Cerebellar nuclear complex (tissue), 1 donor: ENCODE results near the gene GOLM1.
"Not testable (repeated sequence)": the region's sequence is repeated elsewhere in the genome, so short reads cannot be mapped to it uniquely, and the experiment has no call there.

Experiments used
- DNase-seq, 2 experiments: peaks; one replicate each; lab custom pipeline; 2025; lab: John Stamatoyannopoulos, UW

Gene GOLM1

GRCh38 chr9:86082870-86083269 is 16.5 kb downstream of the GOLM1 start:
- peak in 1 of 2 experiments; percentile 18 for DNase-seq

DNA sequence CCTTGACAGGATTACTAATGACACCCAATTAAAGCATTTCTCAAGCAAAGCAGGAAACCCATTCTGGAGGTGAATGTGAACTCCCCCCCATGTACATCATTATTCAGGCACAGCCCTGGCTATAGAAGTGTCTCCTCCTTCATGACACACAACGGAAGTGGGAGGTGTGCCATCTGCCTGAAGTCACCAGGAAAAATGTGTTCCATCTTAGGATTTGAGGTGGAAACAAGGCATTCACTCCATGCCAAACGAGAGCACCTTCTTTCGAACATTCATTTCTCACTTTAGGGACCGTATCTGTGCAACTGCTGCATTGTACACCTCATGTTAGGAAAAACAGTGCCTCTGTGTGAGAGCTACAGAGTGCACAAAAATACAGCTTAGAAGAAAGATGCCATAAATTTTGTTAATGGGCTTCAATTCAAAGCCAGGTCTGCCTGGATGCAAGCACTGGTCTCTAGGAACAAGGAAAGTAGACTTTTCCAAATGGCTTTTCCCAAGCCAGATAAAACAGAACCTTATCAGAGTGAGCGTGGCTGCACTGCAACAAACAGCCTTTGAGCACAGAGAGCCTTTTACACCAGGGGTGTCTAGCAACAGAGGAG is 19.4 kb downstream of the GOLM1 start:
- peak in 1 of 2 experiments; percentile 12 for DNase-seq

- DNase-seq = no peak
Observed at GRCh38 chr9:86079421-86079831, 19.9 kb downstream of the GOLM1 start.

GRCh38 chr9:86078731-86079130 is 20.6 kb downstream of the GOLM1 start:
- DNase-seq = no peak

GRCh38 chr9:86077276-86077675 is 22.1 kb downstream of the GOLM1 start:
- no peak for DNase-seq

DNA sequence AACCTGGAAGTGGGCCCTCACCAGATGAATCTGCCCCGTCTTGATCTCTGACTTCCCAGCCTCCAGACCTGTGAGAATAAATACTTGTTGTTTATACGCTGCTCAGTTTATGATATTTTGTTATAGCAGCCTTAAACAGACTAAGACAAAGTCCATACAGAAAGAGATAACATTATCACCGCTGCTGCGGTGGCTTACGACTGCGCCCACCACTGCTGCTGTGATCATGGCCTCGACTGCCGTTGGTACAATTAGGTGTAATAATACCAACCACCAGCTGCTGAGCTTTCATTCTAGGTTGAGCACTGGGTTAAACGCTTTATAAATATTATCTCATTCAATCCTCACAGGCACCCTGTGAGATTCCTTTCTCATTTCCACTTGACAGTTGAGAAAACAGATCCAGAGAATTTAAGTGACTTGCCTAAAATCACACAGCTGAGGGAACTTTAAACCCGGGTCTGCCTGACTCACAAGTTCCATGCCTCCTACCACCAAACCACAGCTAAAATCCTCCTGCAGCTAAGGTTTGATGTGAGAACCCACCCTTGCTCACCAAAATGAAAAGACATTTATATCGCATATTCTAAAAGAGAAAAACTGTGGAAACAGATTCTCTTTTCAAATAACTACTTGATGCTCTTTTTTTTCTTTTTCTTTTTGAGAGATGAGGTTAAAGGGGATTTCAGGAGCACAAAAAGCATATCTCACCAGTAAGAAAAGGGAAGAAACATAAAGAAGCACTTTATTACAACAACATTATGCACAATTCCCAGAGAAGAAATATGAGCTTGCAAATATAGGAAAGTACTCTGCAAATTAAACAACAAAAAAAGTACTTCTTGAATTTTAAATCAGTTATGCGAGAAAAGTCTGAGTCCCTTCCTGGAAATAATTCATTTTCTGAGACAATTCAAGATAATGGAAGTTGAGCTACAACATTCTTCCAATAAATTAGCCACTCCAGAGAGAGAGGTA is 23.9 kb downstream of the GOLM1 start:
- DNase-seq = no peak

DNA sequence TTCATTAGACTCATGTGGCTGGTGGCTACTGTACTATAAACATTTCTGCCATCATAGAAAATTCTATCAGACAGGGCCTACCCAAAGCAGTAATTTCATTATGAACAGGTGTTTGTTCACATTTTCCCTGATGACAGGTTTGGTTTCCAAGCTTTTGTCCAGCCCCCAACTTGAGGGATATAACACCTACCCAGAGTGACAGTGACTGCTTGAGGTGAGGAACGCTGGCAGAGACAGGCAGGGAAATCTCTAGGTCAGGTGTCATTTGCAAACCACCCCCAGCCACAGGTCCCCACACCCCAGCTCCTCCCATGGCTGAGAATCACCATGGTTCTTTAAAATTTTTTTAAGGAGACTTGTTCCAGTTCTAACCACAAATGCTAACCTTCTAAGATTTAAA is 25.5 kb downstream of the GOLM1 start:
- DNase-seq = no peak

DNA sequence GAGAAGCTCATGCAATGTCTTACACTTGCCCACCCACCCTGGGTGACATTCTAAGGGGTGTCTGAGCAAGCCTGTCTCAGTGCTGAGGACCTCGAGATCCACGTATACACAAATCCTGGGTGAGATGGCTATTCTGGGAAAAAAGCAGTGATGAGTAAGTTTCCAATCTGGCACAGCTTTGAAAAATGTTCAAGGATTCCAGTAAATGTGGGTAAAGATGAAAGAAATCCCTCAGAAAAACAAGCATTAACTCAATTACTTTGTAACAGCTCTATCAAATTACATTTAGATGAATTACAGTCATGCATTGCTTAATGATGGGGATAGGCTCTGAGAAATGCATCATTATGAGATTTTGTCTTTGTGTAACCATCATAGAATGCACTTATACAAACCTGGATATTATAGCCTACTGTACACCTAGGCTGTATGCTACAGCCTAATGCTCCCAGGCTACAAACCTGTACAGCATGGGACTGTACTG is 26.9 kb downstream of the GOLM1 start:
- DNase-seq = no peak

DNA sequence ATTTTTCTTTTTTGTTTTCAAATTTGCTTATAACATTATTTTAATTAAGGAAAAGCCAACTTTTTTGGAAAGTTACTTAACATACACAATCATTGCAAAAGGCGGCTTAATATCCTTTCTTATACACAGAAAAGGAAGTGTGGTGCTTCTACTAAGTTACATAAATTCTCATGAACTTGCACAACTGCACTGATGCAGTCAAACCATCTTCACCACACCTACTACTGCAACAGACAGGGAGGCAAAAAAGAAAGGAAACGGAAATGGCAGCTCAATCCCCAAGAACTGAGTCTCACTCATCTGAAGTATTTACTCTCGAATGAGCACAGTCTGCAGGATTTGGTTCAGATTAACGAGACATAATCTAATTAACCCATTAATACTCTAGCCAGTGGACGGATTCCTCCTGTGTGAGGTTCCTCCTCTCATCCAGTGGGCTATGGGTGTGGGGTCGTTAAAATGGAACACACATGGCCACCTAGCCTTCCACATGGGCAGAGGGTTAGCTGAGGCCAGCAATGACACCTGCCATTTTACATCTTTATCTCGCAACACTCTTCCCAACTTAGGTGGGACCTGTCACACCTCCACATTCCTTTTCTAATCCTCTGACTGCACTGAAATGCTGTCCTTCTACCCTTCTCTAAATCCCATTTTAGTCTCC is 30.0 kb downstream of the GOLM1 start:
- no peak for DNase-seq

GRCh38 chr9:86064220-86064619 is 35.1 kb downstream of the GOLM1 start:
- peak; percentile 44 to 70 for DNase-seq

DNA sequence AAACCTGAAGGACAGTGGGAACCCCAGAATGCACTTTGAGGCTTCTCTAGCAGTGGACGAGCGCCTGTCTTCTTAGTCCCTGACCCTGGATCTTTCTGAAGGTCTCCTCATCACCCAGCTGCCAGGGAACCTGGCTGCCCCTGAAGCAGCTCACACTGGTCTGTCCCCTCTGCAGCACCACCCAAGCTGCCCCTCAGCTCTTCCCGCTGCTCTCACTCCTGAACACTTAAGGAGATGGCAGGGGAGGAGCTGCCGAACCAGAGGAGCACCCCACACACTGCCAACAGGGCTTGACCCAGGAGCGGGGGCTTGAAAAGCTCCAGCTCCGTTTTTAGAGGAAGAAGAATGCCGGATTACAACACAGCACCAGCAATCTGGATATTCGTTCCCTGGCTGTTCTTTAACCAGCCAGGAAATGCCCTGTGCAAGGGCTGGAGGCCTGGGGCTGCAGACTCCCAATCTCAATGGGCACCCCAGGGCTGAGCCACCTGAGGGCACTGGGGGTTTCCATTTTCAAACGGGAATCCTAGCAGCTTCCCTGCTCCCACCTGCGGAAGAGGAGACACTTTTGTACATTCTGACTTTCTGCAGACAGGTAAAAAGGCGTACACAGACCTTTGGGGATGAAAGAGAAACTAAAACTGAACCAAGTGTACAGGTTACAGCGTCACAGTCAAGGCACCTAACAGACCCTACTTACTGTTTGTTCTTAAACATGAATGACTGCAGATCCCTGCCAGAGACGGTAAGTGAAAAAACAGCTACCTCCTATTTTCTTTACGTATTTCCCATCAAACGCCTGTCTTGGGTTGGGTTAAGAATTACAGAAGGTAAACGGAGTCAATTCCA is 36.3 kb downstream of the GOLM1 start:
- DNase-seq = no peak

GRCh38 chr9:86061972-86062739 is 37.2 kb downstream of the GOLM1 start:
- no peak for DNase-seq

- no peak for DNase-seq
Observed at GRCh38 chr9:86057491-86057890, 41.9 kb downstream of the GOLM1 start.

DNA sequence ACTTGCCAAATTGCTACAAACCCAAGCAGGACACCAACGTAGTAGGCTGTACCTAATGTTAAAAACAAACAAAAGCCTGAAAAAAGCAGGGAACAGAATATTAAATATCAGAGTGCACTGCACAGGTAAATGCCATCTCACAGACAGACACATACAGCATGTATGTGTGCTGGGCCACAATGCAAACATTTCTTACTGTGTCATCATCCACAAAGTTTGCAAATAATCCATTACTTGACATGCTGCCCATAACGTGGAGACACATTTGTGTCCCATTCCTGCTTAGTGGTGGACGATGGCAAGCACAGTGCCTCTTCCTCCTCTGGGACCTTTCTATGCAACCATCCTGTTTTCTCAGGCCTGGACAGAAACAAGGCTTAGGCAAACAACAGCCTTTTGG is 44.7 kb downstream of the GOLM1 start:
- no peak for DNase-seq

GRCh38 chr9:86052556-86053468 is 46.5 kb downstream of the GOLM1 start:
- no peak for DNase-seq

DNA sequence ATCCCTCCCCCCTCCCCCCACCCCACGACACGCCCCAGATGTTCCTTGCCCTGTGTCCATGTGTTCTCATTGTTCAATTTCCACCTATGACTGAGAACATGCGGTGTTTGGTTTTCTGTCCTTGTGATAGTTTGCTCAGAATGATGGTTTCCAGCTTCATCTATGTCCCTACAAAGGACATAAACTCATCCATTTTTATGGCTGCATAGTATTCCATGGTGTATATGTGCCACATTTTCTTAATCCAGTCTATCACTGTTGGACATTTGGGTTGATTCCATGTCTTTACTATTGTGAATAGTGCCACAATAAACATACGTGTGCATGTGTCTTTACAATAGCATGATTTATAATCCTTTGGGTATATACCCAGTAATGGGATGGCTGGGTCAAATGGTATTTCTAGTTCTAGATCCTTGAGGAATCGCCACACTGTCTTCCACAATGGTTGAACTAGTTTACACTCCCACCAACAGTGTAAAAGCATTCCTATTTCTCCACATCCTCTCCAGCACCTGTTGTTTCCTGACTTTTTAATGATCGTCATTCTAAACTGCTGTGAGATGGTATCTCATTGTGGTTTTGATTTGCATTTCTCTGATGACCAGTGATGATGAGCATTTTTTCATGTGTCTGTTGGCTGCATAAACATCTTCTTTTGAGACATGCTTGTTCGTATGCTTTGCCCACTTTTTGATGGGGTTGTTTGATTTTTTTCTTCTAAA is 51.2 kb downstream of the GOLM1 start:
- DNase-seq = not testable (repeated sequence)

DNA sequence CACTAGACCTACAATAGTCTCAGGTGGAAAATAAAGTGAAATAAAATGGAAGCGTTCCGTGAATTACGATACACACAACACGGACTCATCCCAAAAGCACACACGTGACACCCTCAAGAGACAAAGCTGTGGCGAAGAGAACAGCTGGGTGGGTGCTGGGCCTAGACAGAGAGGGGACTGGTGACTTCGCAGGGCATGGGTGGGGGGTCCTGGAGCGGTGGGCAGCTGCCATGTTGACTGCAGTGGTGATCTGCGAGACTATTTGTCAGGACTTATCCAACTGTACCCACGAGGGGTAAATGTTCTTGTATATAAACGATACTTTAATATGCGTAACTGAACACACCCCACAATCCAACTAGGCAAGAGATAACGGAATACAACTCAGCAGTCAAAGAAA is 52.0 kb downstream of the GOLM1 start:
- no peak for DNase-seq

DNA sequence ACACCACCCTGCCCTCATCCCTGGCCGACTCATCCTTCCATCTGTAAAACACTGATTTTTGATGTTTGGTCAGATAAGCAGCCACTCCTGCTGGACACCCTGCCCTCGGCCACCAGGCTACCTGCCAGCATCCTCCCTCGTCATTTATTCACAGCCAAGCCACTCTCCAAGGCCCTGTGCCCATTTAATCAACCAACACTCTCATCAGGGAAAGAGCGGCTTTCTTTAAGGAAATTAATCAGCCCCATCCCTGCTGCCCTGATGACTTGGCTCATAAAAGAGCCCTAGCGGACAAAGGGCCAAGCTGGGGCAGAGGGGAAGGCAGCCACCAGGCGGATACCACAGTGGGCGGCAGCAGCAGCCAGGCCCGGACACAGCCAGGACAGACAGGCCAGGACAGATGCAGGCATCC is 52.4 kb downstream of the GOLM1 start:
- peak in 1 of 2 experiments; percentile 48 for DNase-seq

GRCh38 chr9:86046071-86046636 is 53.2 kb downstream of the GOLM1 start:
- no peak for DNase-seq
